ENCODE results near the gene NPS.

The NPS gene, protein sequence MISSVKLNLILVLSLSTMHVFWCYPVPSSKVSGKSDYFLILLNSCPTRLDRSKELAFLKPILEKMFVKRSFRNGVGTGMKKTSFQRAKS

DNA sequence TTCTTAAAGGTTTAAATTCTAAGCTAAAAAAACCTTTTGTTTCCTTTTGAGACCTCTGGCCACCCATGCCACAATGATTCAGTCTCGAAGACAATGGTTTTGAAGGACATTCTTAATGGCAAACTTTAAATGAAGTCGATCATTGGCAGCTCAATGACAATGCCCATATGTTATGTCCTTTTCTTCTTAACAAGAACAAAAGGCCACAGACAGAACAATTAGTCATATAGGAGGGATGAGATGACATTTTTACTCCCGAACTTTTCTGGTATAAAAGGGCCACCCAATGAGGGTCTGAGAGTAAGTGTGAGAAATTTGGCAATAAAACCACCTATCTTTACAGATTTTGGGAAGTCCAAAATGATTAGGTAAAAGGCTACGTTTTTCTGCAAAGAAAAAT lies at the start of gene NPS:
TSS of gene NPS (plus strand) at position 301 of the 400 bp plus-strand sequence. CDS start at position 361, 60 bp downstream.
- no peak within 1 kb of the TSS for H3K9ac ChIP-seq (ENCODE audit: low read depth, low read length)

DNA sequence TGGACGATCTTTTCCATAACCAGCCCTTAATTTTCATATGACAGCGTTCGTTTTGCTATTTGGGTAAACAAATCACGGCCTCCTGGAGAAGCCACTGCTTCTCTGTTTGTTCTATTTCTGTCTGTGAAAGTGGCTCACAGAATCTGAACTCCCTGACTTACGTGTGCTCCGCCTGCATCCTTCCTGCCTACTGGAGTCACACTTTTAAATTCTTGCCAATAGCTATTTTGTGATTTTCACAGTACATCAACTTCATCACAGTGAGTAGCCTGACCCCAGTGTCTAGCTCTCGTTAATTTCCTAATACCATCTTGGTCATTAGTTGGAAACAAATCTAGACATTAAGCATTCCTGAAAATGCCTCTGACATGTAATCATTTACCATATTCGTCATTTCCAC lies 49.0 kb upstream of the NPS start:
- no peaks in the 10 kb centered on the region for H3K36me3 ChIP-seq (ENCODE audit: insufficient read depth, low read length)
- no peak overlapping the region for H3K9ac ChIP-seq (ENCODE audit: low read depth, low read length)
- no peaks in the 10 kb centered on the region for H3K9me3 ChIP-seq (ENCODE audit: control insufficient read depth, insufficient read depth, low read length)
- H3K4me1 ChIP-seq (ENCODE audit: insufficient read depth, low read length): no peaks in the 10 kb centered on the region

More for the DNA sequence above, at the start of gene NPS:
- no peaks in the 10 kb centered on the region; the same call in 1 of the 2 replicates for H3K9me3 ChIP-seq (ENCODE audit: control insufficient read depth, insufficient read depth, low read length)
- no peaks in the 10 kb centered on the region for H3K36me3 ChIP-seq (ENCODE audit: insufficient read depth, low read length)
- H3K4me1 ChIP-seq (ENCODE audit: insufficient read depth, low read length): peaks cover 5% of the 10 kb centered on the region; the same call in 1 of the 2 replicates

DNA sequence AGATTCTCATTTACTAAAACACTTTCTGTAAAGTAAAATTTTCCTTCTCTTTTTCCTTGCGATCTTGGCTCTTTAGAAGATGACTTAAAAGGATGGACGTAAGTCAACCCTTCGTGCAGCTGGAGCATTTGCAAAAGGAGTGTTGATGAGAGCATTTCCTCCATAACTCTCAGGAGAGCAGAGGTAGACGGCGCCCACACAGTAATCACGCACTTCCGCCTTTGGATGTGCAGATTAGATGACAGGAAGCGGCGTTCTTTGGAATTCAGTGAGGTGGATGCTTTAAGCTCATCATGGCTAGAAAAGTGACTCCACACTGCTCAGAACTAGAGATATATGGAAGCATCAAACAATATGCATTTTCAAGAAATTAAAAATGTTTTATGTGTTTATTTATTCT lies 43.0 kb upstream of the NPS start:
- Histone ChIP-seq H3K36me3 (ENCODE audit: insufficient read depth, low read length) (no peaks in the 10 kb centered on the region), H3K9ac (ENCODE audit: low read depth, low read length) (no peak overlapping the region), H3K4me1 (ENCODE audit: insufficient read depth, low read length) (no peaks in the 10 kb centered on the region; the same call in 1 of the 2 replicates), H3K9me3 (ENCODE audit: control insufficient read depth, insufficient read depth, low read length) (no peaks in the 10 kb centered on the region)

DNA sequence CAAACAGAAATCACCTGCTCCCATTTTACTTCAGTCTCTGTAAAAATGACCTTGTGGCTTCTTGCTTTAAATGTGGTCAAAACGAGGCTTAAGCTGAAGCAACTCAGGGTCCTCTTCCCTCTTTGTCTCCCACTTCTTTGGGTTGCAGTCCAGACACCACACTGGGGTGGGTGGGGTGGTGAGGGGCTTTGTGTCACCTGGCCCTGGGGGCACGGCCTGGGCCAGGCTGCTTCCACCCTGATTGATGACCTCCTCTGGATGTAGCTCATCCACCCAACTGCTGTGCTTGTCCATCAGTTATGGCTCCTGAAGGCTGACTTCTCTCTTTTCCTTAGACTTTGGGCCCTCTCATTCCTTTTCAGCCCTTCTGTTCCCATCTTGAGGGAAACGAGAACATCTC lies 26.8 kb upstream of the NPS start:
- Histone ChIP-seq H3K4me1 (ENCODE audit: insufficient read depth, low read length) (no peaks in the 10 kb centered on the region), H3K36me3 (ENCODE audit: insufficient read depth, low read length) (no peaks in the 10 kb centered on the region), H3K9ac (ENCODE audit: low read depth, low read length) (no peak overlapping the region), H3K9me3 (ENCODE audit: control insufficient read depth, insufficient read depth, low read length) (no peaks in the 10 kb centered on the region)

DNA sequence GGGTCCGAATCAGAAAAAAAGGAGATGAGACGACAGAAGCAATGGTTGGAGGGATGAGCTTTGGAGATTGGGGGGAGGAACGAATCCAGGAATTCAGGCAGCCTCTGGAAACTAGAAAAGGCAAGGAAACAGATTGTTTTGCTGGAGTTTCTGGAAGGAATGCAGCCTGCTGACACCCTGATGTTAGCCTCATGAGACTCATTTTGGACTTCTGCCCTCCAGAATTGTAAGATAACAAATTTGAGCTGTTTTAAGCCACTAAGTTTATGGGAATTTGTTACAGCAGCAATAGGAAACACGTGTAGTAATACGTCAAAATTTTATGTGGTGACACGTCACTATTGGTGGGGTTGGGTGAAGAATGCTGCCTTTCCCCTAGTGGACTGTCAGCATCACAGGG lies 25.6 kb upstream of the NPS start:
- Histone ChIP-seq H3K4me1 (ENCODE audit: insufficient read depth, low read length) (no peaks in the 10 kb centered on the region), H3K9me3 (ENCODE audit: control insufficient read depth, insufficient read depth, low read length) (no peaks in the 10 kb centered on the region), H3K9ac (ENCODE audit: low read depth, low read length) (no peak overlapping the region), H3K36me3 (ENCODE audit: insufficient read depth, low read length) (no peaks in the 10 kb centered on the region)

DNA sequence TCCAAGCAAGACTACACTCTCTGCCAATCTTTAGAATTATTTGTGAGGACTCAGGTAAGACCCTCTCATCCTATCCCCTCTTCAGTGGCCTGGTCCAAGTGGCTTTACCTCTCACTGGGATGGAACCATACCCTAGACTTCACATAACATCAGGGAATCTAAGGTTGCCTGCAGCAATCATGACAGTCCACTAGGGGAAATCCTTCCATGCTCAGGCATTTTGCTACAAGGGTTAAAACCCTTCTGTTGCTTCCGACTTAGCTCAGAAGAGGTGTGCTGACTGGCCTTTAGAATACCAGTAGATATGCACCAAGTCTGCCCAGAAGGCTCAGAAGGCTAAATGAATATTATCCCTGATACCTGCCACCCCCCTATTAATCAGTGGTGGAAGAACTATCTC lies 24.9 kb upstream of the NPS start:
- no peaks in the 10 kb centered on the region for H3K9me3 ChIP-seq (ENCODE audit: control insufficient read depth, insufficient read depth, low read length)

DNA sequence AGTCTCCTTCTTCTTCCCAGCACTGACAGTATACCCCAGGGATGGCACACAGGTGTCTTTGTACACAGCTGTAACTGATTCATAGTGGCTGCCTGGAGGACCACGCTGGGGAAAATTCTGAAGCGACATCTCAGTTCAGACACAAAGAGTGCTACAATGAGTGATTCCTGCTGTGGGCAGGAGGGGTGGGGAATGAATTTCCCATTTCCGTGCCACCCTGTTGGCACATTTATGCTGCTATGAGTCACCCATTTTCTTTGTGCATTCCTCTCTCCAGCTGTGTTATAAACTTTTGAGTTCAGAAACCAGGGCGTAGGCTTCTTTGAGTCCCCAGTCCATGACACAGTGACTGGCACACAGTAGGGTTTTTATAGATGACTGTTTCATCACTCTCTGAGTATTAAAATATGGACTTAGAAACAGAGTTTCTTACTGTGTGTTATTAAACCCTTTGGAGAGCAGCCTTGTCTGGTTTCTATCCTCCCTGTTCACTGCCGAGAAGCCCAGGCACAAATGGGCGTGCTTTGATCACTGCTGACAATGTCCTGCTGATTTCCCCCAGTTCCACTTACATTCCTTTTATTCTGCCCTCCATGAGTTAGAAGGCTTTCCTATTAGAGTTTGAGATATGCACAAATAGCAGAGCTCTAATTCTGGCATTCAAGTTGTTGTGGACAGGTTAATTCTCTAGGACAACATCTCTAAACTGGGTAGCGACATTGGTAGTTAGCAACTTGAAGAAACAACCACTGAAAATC lies 24.0 kb upstream of the NPS start:
- no peaks in the 10 kb centered on the region for H3K4me1 ChIP-seq (ENCODE audit: insufficient read depth, low read length)
- no peaks in the 10 kb centered on the region for H3K9me3 ChIP-seq (ENCODE audit: control insufficient read depth, insufficient read depth, low read length)
- no peaks in the 10 kb centered on the region for H3K36me3 ChIP-seq (ENCODE audit: insufficient read depth, low read length)
- H3K9ac ChIP-seq (ENCODE audit: low read depth, low read length): no peak overlapping the region

More for the DNA sequence above, 24.9 kb upstream of the NPS start:
- Histone ChIP-seq H3K36me3 (ENCODE audit: insufficient read depth, low read length) (no peaks in the 10 kb centered on the region), H3K4me1 (ENCODE audit: insufficient read depth, low read length) (no peaks in the 10 kb centered on the region), H3K9ac (ENCODE audit: low read depth, low read length) (no peak overlapping the region)

DNA sequence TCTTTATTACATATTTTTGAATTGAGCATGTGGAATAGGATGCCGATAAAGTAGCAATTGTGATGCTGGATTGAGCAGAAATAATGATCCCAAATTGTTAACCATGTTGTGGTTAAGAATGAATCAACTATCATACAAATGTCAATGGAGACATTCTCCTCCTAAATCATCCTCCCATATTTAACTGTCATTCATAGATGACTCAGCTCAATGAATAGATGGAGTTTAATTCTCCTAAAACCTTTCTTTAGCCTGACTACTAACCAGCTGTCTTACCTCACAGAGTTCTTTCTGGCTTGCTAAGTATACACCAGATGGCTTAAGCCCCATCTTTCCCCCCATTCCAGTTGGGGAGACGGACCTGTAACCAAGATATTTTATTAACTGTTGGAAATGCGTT lies 23.4 kb upstream of the NPS start:
- no peaks in the 10 kb centered on the region for H3K36me3 ChIP-seq (ENCODE audit: insufficient read depth, low read length)
- H3K9me3 ChIP-seq (ENCODE audit: control insufficient read depth, insufficient read depth, low read length): no peaks in the 10 kb centered on the region
- H3K4me1 ChIP-seq (ENCODE audit: insufficient read depth, low read length): no peaks in the 10 kb centered on the region
- H3K9ac ChIP-seq (ENCODE audit: low read depth, low read length): no peak overlapping the region

DNA sequence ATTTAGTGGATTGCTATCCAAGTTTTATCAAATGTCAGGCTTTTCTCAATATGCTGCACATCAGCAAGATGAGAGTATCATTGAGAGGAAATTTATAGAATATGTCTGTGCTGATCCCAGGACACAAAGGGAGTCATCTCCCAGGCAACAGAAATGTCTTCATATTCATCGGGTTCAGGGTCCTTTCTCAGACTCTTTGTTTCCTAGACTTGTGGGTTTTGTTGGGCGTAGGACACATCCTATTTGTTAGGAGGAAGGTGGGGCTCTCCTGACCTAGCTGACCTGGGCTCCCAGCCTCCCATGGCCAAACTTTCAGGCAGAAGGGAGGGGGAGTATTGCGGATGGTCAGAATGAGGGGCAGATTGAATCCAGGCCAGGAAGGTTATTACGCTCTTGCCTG lies 22.9 kb upstream of the NPS start:
- Histone ChIP-seq H3K9ac (ENCODE audit: low read depth, low read length) (no peak overlapping the region), H3K36me3 (ENCODE audit: insufficient read depth, low read length) (no peaks in the 10 kb centered on the region), H3K4me1 (ENCODE audit: insufficient read depth, low read length) (no peaks in the 10 kb centered on the region), H3K9me3 (ENCODE audit: control insufficient read depth, insufficient read depth, low read length) (no peaks in the 10 kb centered on the region)

DNA sequence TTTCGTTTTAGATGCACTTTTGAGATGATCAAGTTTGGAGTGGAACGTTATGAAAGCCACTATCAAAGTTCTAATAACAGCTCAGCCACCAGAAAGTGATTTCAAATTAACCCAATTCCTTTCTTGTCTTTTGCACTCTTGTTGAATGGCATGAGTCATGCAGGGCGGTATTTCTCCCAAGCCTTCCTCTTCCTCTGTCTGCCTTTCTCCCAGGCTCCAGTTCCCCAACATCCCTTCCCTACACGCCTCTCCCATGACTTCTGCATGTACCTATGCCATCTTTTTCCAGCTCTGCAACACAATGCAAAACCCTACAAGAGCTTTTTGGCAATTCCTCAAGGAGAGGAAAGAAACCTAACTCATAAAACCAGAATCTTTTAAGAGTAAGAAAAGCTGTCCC lies 21.8 kb upstream of the NPS start:
- H3K9me3 ChIP-seq (ENCODE audit: control insufficient read depth, insufficient read depth, low read length): no peaks in the 10 kb centered on the region
- no peaks in the 10 kb centered on the region for H3K36me3 ChIP-seq (ENCODE audit: insufficient read depth, low read length)
- H3K4me1 ChIP-seq (ENCODE audit: insufficient read depth, low read length): no peaks in the 10 kb centered on the region
- no peak overlapping the region for H3K9ac ChIP-seq (ENCODE audit: low read depth, low read length)

DNA sequence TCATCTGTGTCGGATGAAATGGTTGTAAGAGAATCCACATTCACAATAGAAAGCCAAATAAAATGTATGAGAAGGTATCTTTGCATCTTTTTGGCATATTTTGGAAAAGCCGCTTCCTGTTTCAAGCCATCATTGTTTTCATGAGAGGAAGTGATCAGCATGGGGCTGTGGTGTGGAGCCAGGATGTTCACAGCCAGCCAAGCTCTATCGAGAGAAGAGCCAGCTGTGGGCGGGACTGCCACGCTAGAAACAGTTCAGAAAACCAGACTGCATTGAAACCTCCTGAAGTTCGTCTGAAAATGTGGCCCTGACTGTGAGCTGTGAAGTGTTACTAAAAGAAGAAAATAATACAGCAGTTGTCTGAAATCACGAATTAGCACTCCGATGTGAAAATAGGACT lies 21.2 kb upstream of the NPS start:
- Histone ChIP-seq H3K9ac (ENCODE audit: low read depth, low read length) (no peak overlapping the region), H3K4me1 (ENCODE audit: insufficient read depth, low read length) (no peaks in the 10 kb centered on the region), H3K36me3 (ENCODE audit: insufficient read depth, low read length) (no peaks in the 10 kb centered on the region), H3K9me3 (ENCODE audit: control insufficient read depth, insufficient read depth, low read length) (no peaks in the 10 kb centered on the region)

DNA sequence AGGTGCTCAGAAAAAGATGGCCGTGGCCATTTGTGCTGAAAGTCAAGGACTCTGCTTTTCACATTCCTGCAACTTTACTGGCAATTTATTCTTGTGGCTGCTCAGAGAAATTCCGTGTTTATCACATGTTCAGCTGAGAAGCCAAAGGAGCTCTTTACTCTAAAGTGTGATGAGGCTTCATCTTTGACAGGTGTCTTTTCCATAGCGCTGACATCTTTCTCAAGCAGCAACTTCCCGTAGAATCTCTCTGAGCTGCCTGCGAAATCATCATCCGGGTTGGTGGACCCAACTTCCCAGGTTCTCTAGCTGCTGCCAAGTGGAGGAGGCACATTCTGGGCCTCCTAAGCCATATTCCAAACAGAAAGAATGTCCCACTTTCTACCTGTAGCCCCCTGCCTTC lies 16.9 kb upstream of the NPS start:
- Histone ChIP-seq H3K9me3 (ENCODE audit: control insufficient read depth, insufficient read depth, low read length) (no peaks in the 10 kb centered on the region), H3K9ac (ENCODE audit: low read depth, low read length) (no peak overlapping the region), H3K4me1 (ENCODE audit: insufficient read depth, low read length) (no peaks in the 10 kb centered on the region), H3K36me3 (ENCODE audit: insufficient read depth, low read length) (no peaks in the 10 kb centered on the region)

DNA sequence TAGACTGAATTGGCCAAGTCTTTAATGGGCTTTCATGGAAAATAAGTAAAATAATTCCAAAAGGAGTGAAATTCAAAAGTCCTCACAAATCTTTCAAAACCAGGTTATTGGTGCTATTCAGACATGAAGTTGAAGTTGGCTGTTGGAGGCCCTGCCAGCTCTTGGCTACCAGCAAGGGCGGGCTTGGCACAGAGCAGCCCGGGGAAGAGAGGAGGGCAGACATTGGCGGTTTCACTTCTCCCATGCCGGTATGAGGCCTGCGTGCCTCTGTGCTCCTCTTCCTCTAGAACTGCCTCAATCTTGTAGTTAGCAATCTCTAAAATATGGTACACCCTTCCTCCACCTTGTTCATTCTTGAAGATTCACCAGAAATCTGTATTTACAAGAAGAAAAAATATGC lies 16.4 kb upstream of the NPS start:
- H3K4me1 ChIP-seq (ENCODE audit: insufficient read depth, low read length): no peaks in the 10 kb centered on the region
- H3K9ac ChIP-seq (ENCODE audit: low read depth, low read length): no peak overlapping the region
- H3K36me3 ChIP-seq (ENCODE audit: insufficient read depth, low read length): no peaks in the 10 kb centered on the region
- no peaks in the 10 kb centered on the region for H3K9me3 ChIP-seq (ENCODE audit: control insufficient read depth, insufficient read depth, low read length)

DNA sequence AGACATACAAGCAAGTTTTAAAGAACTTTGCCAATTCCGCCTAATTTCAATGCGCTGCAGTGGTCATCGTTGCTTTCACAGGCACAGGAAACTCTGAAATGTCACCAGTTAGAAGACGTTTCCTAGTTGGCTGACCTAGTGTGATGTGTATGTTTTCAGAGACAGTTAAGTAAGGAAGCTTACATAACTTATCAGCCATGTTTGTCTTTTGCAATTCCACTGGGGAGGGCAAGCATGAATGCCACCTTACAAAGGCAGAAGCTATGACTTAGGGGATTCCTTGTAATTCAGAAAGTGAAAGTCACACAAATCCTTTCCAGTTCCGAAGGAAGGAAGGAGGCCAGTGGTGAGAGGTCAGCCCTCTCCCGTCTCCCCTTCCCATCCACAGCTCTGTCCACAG lies 15.0 kb upstream of the NPS start:
- Histone ChIP-seq H3K9me3 (ENCODE audit: control insufficient read depth, insufficient read depth, low read length) (no peaks in the 10 kb centered on the region), H3K4me1 (ENCODE audit: insufficient read depth, low read length) (no peaks in the 10 kb centered on the region), H3K9ac (ENCODE audit: low read depth, low read length) (no peak overlapping the region), H3K36me3 (ENCODE audit: insufficient read depth, low read length) (no peaks in the 10 kb centered on the region)

DNA sequence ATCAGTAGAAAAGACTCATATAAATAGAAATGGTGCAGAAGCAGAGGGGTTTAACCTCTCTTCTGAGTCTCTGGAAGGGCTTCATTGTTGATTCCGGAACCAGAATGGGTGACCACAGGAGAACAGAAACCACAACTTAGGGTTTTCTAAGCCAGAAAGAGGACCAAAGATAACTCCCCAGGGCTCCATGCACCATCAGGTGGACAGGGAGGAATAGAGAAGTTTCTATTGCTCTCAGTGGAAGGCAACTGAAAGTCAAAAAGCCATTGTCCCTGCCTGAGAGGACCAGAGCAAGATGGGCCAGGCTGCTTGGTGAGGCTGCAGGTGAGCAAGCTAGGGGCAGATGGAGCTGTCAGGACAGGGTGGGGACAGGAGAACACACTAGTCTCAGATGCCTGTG lies 14.6 kb upstream of the NPS start:
- Histone ChIP-seq H3K36me3 (ENCODE audit: insufficient read depth, low read length) (no peaks in the 10 kb centered on the region), H3K9ac (ENCODE audit: low read depth, low read length) (no peak overlapping the region), H3K9me3 (ENCODE audit: control insufficient read depth, insufficient read depth, low read length) (no peaks in the 10 kb centered on the region), H3K4me1 (ENCODE audit: insufficient read depth, low read length) (no peaks in the 10 kb centered on the region)
